Vagina (tissue), 2 donors: ENCODE results near the gene IL17RC. TPM values are rescaled to one million over a fixed set of nuclear protein-coding genes. Genes with fewer than 3 reads are reported as not detected.

Source experiments
- DNase-seq, 2 donors: peaks; one replicate each; pipeline ENCODE4 v3.0.0-alpha.2; 2017; ENCODE audit errors: extremely low spot score in 2 of 2
- H3K27ac ChIP-seq: fragments of 200-600 bp; sonication (generic); one replicate; pipeline ENCODE4 v1.5.1; 2019
- H3K27me3 ChIP-seq: fragments of 200-600 bp; sonication (generic); one replicate; pipeline ENCODE4 v1.5.1; 2019
- H3K36me3 ChIP-seq, 2 donors: fragments of 200-600 bp; sonication (generic); one replicate each; pipeline ENCODE4 v1.5.1; 2017 to 2019
- H3K4me1 ChIP-seq: fragments of 200-600 bp; sonication (generic); one replicate; pipeline ENCODE4 v1.5.1; 2019
- H3K4me3 ChIP-seq, 2 donors: fragments of 200-600 bp; sonication (generic); 1 replicate in 1 of 2; 2 replicates in 1 of 2; pipeline ENCODE4 v1.5.1; 2016 to 2019
- H3K9me3 ChIP-seq: fragments of 200-600 bp; sonication (generic); one replicate; pipeline ENCODE4 v1.5.1; 2019
- POLR2A ChIP-seq, 2 donors: fragments of 450-650 bp; IDR thresholded peaks; one replicate each; pipeline ENCODE4 v1.6.1; 2017; ENCODE audit warnings: antibody characterized with exemption in 2 of 2, mild to moderate bottlenecking in 2 of 2, moderate library complexity in 2 of 2
- POLR2AphosphoS5 ChIP-seq, 2 donors: sonication (generic); formaldehyde crosslinking; IDR thresholded peaks; one replicate each; pipeline ENCODE4 v1.9.0; 2017; ENCODE audit warnings: antibody characterized with exemption in 2 of 2, mild to moderate bottlenecking in 2 of 2, low read depth in 1 of 2; ENCODE audit not compliant: insufficient read depth in 1 of 2
- intact Hi-C: fragments of 100-400 bp; cut with DNase I; formaldehyde crosslinking; loops from one replicate; pipeline ENCODE4 v1.15.1; 2023
- small RNA-seq: library from RNA; depleted of rRNA; stranded (forward); fragments of <200 nt; gene quantifications from one replicate; pipeline ENCODE3, GENCODE V24; 2016
- total RNA-seq: library from RNA; depleted of rRNA; stranded (reverse); fragments of >200 nt; gene quantifications from one replicate; pipeline ENCODE4 v1.2.3, GENCODE V29; 2016
- TF ChIP-seq, protein P1 (sequence below), 3 experiments: fragments of 450-650 bp in 2 of 3; fragments of 200-600 bp in 1 of 3; sonication (generic) in 1 of 3; IDR thresholded peaks; one replicate each; pipeline ENCODE4 v1.5.1; 2017 to 2019; ENCODE audit warnings: antibody characterized with exemption in 3 of 3, mild to moderate bottlenecking in 2 of 3, moderate library complexity in 2 of 3

Gene IL17RC
- total RNA-seq, 1 donor from 2014 or later: 66.3 TPM

DNA sequence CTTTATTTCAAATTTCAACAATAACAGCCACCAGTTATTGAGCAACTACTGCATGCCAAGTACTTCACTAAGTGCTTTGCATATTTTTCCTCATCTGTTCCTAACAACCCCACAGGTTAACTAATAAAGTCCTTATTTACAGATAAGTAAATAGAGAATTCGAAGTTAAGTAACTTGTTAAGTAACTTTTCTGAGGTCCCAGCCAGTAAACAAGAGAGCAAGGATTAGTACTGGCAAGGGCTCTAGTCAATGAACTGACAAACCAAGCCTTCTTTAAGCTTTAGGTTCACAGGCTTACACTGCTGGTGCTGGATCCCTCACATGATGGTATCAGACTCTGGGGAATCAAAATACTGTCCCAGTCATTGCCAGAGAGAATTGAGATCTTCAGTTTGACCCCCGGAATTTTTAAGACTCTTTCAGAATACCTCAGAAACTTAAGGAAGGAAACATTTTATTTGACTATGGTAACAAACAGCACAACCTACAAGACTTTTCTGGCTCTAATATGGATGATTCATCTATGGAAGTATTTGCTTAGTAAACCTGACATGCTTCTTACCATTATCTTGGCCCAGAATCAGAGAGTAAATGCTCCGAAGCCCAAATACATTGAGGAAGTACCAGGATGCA, 53.2 kb downstream of the IL17RC start:
- Histone ChIP-seq H3K36me3 (peaks cover 0 to 80% of the 10 kb centered on the region in 2 donors), H3K27me3 (no peaks in the 10 kb centered on the region), H3K4me3 (no peak overlapping the region), H3K4me1 (peaks cover 13% of the 10 kb centered on the region), H3K27ac (no peak overlapping the region), H3K9me3 (no peaks in the 10 kb centered on the region)
- intact Hi-C loops: no loop called here
- TF ChIP-seq POLR2AphosphoS5 (IDR thresholded peaks at IDR 0.05; ENCODE audit: insufficient read depth in 1 of 2, low read depth in 1 of 2) (peak in 1 of 2 donors; percentile 35), POLR2A (IDR thresholded peaks at IDR 0.05) (no peak)
- TF ChIP-seq, protein P1, sequence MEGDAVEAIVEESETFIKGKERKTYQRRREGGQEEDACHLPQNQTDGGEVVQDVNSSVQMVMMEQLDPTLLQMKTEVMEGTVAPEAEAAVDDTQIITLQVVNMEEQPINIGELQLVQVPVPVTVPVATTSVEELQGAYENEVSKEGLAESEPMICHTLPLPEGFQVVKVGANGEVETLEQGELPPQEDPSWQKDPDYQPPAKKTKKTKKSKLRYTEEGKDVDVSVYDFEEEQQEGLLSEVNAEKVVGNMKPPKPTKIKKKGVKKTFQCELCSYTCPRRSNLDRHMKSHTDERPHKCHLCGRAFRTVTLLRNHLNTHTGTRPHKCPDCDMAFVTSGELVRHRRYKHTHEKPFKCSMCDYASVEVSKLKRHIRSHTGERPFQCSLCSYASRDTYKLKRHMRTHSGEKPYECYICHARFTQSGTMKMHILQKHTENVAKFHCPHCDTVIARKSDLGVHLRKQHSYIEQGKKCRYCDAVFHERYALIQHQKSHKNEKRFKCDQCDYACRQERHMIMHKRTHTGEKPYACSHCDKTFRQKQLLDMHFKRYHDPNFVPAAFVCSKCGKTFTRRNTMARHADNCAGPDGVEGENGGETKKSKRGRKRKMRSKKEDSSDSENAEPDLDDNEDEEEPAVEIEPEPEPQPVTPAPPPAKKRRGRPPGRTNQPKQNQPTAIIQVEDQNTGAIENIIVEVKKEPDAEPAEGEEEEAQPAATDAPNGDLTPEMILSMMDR (IDR thresholded peaks at IDR 0.05): no peak
- no peak for DNase-seq

DNA sequence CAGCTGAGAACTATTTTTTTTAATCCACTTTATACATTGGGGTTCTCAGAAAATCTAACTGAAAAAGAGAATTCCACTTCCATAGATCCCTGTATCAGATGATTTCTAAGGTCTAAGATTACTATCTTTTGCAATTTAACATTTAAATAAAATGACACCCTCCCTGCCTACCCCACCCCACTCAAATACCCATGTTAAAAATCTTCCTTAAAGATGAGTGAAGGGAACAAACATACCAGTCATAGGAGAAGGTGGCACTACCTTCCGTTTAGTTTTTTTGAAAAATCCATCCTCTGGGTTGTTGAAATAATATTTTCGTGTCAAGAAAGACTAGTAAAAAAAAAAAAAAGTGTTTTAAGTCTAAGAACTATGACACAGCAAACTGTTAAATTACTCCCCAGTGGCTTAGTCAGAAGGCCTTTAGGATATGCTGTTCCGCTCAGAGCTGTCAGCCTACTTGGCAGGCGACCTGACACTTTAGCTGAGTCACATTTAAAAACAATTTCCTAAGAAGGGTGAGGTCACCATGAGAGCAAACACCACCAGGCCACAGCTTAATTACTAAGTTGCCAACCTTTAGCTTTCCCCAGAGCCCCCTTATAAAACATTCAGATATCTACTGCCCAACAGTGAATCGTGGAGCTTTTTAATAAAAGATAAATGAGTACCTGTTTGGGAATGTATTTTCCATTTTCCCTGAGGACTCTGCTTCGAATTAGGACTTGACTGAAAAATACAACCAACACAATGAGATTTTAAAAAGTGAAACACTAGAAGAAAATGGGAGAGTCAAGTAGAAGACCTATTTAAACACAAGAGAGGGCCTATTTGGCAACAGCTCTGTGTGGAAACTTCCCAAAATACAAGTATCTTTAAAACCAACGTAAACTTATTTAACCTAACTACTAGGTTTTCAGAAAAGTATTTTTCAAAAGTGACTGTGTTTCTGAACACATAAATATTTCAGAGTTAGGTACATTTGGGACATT, 60.1 kb downstream of the IL17RC start:
- peaks cover 27% of the 10 kb centered on the region for H3K4me1 ChIP-seq
- intact Hi-C loops: no loop called here
- TF ChIP-seq, protein P1 (IDR thresholded peaks at IDR 0.05): no peak
- peak; percentile 42 to 98 for TF ChIP-seq POLR2AphosphoS5 (IDR thresholded peaks at IDR 0.05; ENCODE audit: insufficient read depth in 1 of 2, low read depth in 1 of 2)
- H3K4me3 ChIP-seq: no peak overlapping the region
- H3K27ac ChIP-seq: peak overlapping the region; percentile 83
- peak in 1 of 2 donors; percentile 97 for DNase-seq
- H3K9me3 ChIP-seq: no peaks in the 10 kb centered on the region
- peaks cover 0 to 41% of the 10 kb centered on the region in 2 donors for H3K36me3 ChIP-seq
- H3K27me3 ChIP-seq: no peaks in the 10 kb centered on the region

DNA sequence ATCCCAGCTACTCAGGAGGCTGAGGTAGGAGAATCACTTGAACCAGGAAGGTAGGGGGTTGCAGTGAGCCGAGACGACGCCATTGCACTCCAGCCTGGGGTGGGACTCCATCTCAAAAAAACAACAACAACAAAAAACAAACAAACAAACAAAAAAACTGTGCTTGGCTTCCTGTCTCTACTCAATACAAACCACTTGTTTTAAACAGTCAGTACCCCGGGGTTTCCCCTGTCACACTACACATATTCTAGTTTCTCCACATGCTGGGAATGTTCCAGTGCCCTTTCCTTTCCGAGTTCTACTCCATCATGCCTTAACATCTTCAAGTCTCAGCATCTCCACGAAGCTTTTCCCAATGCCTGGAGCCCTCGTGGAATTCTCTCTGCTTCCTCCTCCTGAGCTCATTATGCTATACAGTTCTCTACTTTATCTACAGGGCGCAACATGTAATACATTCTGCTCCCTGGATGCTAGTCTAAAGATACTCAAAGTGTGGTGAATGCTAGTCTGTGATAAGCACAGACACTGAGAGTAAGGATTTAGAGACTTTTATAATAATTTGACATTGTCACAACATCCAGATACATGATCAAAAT, 61.9 kb downstream of the IL17RC start:
- Histone ChIP-seq H3K36me3 (peaks cover 0 to 29% of the 10 kb centered on the region in 2 donors), H3K9me3 (no peaks in the 10 kb centered on the region), H3K4me3 (no peak overlapping the region), H3K4me1 (peaks cover 43% of the 10 kb centered on the region), H3K27me3 (no peaks in the 10 kb centered on the region), H3K27ac (peak overlapping the region; percentile 83)
- TF ChIP-seq POLR2A (IDR thresholded peaks at IDR 0.05): no peak
- TF ChIP-seq, protein P1 (IDR thresholded peaks at IDR 0.05): no peak
- intact Hi-C loops: no loop called here
- DNase-seq: peak in 1 of 2 donors; percentile 47

DNA sequence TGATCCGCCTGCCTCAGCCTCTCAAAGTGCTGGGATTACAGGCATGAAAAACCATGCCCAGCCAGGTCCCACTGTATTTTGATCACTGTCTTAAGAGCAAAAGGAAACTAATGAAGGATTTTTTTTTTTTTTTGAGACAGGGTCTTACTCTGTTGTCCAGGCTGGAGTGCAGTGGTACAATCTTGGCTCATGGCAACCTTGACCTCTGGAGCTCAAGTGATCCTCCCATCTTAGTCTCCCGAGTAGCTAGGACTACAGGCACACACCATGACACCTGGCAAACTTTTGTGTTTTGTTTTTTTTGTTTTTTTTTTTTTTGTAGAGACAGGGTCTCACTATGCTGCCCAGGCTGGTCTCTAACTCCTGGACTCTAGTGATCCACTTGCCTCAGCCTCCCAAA, 63.4 kb downstream of the IL17RC start:
- intact Hi-C loops: no loop called here
- TF ChIP-seq POLR2A (IDR thresholded peaks at IDR 0.05): no peak
- Histone ChIP-seq H3K27ac (no peak overlapping the region), H3K4me3 (no peak overlapping the region), H3K4me1 (peaks cover 56% of the 10 kb centered on the region), H3K9me3 (no peaks in the 10 kb centered on the region), H3K27me3 (no peaks in the 10 kb centered on the region), H3K36me3 (peaks cover 0 to 21% of the 10 kb centered on the region in 2 donors)
- peak in 1 of 2 donors; percentile 27 for DNase-seq

Small RNA genes lying within 50 kb of the gene (small RNA-seq; reads per million reads assigned to genes)
- gene RNU6-882P: not detected

Other genes with a start within 250 kb of the IL17RC start
- not detected for gene CPNE9, start 213.3 kb upstream of the IL17RC start, total RNA-seq
- 16.9 TPM for gene BRPF1, start 185.4 kb upstream of the IL17RC start, total RNA-seq
- 51.6 TPM for gene OGG1, start 167.1 kb upstream of the IL17RC start, total RNA-seq
- gene CAMK1, start 147.2 kb upstream of the IL17RC start, total RNA-seq: 42.5 TPM
- gene TADA3, start 124.6 kb upstream of the IL17RC start, total RNA-seq: 58.9 TPM
- gene ARPC4, start 124.0 kb upstream of the IL17RC start, total RNA-seq: 124 TPM
- 73.4 TPM for gene TTLL3, start 106.8 kb upstream of the IL17RC start, total RNA-seq
- 50.6 TPM for gene RPUSD3, start 73.1 kb upstream of the IL17RC start, total RNA-seq
- 51.3 TPM for gene CIDEC, start 36.8 kb upstream of the IL17RC start, total RNA-seq
- gene JAGN1, start 26.5 kb upstream of the IL17RC start, total RNA-seq: 32.7 TPM
- gene IL17RE, start 14.2 kb upstream of the IL17RC start, total RNA-seq: 15.2 TPM
- gene CRELD1, start 16.7 kb downstream of the IL17RC start, total RNA-seq: 27.0 TPM
- 1.7 TPM for gene PRRT3, start 35.3 kb downstream of the IL17RC start, total RNA-seq
- 36.6 TPM for gene EMC3, start 69.7 kb downstream of the IL17RC start, total RNA-seq
- 4.4 TPM for gene FANCD2, start 109.3 kb downstream of the IL17RC start, total RNA-seq
- gene FANCD2OS, start 191.2 kb downstream of the IL17RC start, total RNA-seq: not detected
- gene BRK1, start 198.6 kb downstream of the IL17RC start, total RNA-seq: 94.5 TPM
- gene VHL, start 224.7 kb downstream of the IL17RC start, total RNA-seq: 48.4 TPM
- 10.6 TPM for gene IRAK2, start 247.8 kb downstream of the IL17RC start, total RNA-seq